DND-41 (cell line): ENCODE results near the gene ALG11.
A peak's percentile ranks its signal among the peaks of the same experiment; 100 is the strongest.

Source experiments
- CTCF ChIP-seq: IDR thresholded peaks from 2 replicates; pipeline ENCODE4 v1.5.1; 2012; ENCODE audit warnings: borderline replicate concordance, low read length, moderate library complexity, mild to moderate bottlenecking; ENCODE audit not compliant: poor library complexity, severe bottlenecking; ENCODE audit errors: extremely low read depth
- EZH2 ChIP-seq: IDR thresholded peaks from 3 replicates; pipeline ENCODE4 v1.6.1; 2012; ENCODE audit warnings: borderline replicate concordance, low read depth, mild to moderate bottlenecking, moderate library complexity, low read length, inconsistent platforms; ENCODE audit not compliant: severe bottlenecking

GRCh38 chr13:52011632-52012511 is at the start of gene ALG11:
- TF ChIP-seq CTCF (no peak), EZH2 (peak; percentile 85)
